Measurements from ENCODE around the gene CACNA2D3.
A peak's percentile ranks its signal among the peaks of the same experiment; 100 is the strongest.

The CACNA2D3 gene

GRCh38 chr3:54647721-54648120, 525.4 kb downstream of the CACNA2D3 start:
- no peak for DNase-seq

DNA sequence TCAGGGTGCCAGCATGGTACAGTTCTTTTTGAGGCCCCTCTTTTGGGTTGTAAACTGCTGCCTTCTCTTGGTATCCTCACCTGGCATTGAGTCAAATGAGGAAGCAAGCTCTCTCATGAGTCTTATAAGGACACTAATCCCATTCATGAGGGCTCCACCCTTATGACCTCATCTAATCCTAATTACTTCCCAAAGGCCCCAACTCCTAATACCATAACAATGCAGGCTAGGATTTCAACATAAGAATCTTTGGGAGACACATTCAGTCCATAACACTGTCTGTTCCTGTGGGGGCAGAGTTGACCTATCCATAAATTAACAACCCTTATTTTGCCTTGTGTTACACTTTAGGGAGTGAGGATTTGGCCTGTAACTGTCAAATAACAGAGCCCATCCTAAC, 527.2 kb downstream of the CACNA2D3 start:
- no peak for DNase-seq

DNA sequence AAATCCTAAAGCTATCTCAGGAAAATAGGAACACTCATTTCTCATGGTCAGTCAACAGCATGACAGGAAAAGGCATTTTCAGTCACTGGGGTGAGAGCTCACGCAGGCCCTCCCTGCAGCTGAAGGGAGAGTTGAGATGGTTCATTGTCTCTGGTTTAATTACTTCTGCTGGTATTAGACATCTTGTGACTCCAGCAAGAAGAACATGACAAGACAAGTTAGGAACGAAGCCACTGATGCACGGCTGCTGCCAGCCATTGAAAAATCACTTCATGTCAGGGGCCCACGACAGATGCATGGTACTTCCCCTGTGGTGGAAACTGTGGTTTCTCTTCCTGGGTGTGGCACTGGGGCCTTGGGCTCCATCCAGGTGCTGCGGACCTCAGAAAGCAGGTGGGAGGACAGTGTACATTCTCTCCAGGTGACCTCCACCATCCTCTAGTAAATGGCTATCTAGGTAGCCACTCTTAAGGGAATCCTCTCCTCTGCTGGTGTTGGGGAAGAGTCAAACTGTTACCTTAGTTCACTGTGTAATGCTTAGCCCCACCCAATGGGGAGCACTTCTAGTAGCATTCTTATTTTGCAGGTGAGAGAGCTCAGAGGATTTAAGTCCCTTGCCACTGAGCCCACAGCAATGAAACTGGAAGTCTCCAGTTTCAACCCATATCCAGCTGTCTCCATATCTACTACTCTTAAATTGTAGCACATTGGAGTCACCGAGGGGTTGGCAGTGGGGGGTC, 531.3 kb downstream of the CACNA2D3 start:
- DNase-seq = no peak

DNA sequence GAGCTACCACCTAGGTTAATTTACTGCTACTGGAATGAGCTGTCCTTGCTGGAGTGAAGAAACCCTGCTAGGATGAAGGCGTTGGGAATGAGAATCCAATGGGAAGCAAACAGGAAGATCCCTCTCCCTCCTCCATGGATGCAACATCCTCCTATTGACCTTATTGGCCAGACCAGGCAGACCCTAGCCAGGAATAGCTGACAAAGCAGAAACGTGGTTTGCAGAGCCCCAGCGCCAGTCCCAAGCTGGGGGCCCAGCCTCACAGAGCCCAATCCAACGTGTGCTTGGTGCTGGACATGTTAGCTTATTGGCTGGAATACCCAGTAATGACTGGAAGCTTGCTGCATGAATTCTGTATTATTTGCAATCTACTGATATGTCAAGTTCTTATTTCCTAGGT, 532.4 kb downstream of the CACNA2D3 start:
- no peak for DNase-seq

DNA sequence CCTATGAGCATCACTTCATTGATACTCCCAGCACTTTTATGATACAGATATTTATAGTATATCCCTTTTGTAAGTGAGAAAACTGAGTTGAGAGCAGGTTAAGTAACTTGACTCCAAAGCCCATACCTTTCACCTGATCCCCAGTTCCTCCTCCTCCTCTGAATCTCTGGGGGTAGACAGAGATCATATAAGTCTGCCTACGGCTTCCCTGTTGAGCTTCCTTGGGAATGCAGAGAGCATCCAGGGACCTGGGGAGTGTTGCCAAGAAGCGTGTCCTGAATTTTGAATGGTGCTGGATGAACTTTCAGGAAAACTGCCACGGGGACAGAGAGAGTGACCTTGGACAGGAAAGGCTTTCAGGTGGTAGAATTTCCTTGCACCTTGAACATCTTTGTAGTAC, 537.0 kb downstream of the CACNA2D3 start:
- DNase-seq = no peak

DNA sequence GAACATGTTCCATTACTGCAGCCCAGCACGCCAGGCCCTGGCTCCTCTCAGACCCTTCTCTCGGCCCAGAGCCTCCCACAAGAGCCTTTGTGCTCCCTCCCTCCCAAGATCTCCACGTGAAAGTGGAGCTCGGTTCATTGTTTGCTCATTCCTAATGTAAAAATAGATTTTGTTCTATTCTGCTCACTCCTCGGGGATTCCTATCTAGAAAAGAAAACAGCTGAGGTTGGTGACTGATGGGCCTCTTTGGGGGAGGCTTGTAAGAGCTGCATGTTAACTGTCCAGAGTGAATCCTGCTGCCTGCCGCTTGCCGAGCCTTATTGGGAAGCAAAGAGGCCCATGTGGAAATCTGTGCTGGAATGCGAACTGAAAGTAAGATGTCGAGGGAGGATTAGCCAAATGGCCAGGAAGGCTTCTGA, 538.4 kb downstream of the CACNA2D3 start:
- DNase-seq = no peak

- no peak for DNase-seq
These were observed 538.8 kb downstream of the CACNA2D3 start for GRCh38 chr3:54661151-54661550.

- DNase-seq = no peak
These were observed 541.2 kb downstream of the CACNA2D3 start for GRCh38 chr3:54663501-54664011.

GRCh38 chr3:54665016-54665600, 542.8 kb downstream of the CACNA2D3 start:
- no peak for DNase-seq

- peak; percentile 64 for DNase-seq
These were observed 545.9 kb downstream of the CACNA2D3 start for GRCh38 chr3:54668236-54668635.

DNA sequence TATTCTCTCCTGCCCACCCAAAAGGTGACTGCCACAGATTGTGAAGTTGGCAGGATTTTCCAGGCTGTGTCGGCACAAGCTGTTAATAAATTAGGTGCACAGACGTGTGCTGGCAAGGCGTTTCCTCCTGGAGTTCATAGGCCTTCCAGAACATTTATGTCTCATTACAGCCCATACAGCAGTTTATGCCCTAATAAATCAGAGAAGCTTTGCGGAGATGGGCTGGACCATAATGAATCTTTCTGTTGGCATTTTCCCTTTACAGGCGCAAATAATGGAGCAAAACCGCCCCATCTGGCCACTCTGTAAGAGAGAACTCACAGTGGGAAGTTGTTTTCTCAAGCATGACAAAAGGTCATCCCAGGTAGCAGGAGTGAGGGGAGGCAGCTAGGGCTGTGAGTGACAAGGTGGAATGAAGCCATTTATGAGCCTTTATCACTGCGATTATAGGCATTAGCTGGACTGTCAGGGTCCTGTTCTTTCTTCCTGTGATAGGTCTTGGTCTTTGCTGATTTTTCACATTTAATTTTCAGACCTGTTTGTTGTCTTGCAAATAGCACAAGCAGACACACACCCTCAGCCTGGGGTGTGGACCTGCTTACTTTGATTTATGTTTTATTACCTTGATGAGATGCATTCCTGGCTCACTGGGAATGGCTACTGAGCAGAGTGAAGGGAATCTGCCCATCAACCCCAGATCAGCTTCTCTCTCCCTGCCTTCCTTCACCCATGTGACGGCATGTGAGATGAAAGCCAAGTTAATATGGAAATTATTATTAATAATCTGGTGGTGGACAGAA, 548.0 kb downstream of the CACNA2D3 start:
- no peak for DNase-seq

GRCh38 chr3:54671511-54671910, 549.2 kb downstream of the CACNA2D3 start:
- no peak for DNase-seq

DNA sequence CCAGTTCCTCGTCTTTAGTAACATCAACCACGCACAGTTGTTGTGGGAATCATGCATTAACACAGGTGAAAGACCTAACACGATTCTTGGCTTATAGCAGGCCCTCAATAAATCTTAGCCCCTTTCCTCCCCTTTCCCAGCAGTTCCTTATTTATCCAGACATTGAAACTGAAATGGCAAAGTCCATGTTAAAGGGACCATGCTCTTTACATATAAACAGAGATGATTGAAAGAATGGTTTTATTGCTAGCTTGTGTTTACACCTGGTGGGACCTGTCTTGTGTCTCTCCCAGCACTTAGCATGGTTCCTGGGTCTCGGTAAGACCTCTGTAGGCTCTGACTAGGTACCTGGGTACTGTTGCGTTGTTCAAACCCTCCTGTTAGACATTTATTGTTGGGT, 553.7 kb downstream of the CACNA2D3 start:
- no peak for DNase-seq

- DNase-seq = no peak
These were observed 559.4 kb downstream of the CACNA2D3 start for GRCh38 chr3:54681706-54682105.

DNA sequence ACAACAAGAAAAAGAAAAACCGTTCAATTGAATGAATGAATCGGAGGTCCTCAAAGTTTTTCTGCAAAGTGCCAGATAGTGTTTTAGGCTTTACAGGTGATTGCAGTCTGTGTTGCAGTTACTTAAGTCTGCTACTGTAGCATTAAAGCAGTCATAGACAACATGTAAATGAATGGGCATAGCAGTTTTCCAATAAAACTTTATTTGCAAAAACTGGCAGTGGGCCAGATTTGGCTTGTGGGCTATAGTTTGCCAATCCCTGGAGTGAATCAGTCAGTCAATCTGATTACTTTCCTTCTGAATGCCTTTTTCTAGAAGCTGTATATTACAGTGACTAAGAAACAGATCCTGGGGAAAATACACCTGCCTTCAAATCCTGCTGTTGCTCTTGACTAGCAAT, 562.9 kb downstream of the CACNA2D3 start:
- DNase-seq = no peak

DNA sequence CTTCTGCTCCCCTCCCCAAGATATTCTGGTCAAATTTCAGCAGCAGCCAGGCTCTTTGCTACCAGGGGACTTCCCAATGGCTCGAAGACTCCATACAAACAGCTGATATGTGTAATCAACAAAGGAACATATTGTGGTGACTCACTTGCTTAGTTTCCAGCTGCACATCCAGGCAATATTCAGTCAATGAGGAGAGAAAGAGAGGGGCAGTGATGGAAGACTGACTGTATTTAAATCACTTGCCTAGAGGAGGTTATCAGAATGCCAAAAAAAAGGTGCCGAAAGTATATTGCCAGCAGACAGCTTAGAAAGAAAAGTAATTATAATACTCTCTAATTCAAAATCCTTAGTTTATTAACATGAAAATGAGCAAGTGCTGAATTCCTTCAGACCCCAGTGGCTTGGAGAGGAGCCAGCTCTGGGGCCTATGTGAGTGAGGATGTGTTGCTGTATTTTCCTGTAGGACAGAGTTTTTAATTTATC, 569.0 kb downstream of the CACNA2D3 start:
- no peak for DNase-seq

DNA sequence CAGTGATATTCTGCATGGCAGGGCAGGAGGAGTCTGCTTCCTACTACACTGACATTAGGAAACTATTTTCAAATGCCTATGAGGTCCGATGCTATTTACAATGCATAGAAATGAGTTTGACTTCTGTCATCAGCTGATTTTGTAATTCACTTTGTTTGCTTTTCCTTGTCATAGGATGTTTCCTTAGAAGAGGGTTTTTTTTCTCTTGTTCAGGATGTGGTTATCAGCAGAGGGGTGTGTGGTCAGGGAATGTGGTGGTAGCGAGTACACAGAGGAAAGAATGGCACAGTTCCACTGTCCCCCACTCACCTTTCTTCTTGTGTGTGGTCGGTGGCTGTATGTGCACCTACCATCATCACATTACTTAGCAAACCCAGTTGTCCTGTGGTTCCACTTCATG, 574.0 kb downstream of the CACNA2D3 start:
- no peak for DNase-seq

DNA sequence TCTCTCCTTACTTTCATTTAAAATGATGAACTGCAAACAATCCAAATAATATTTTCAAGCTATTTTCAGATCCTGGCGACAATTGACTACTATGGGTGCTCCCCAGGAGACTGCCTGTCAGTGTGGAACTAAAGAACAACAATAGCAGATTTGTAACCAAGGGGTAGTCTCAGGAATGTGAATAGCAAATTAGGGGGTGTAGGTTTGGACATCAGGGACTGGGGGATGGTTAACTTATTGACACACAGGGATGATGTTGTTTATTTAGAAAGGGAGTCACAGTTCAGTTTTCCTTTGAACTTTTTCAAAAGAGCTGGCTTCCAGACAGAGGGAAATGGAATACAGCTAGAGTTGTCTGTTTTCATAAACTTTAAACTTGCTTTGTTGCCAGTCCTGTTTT, 575.7 kb downstream of the CACNA2D3 start:
- no peak for DNase-seq

GRCh38 chr3:54703923-54704322, 581.6 kb downstream of the CACNA2D3 start:
- no peak for DNase-seq

- DNase-seq = no peak
These were observed 583.4 kb downstream of the CACNA2D3 start for GRCh38 chr3:54705730-54706129.

- DNase-seq = no peak
These were observed 584.4 kb downstream of the CACNA2D3 start for GRCh38 chr3:54706738-54707137.

DNA sequence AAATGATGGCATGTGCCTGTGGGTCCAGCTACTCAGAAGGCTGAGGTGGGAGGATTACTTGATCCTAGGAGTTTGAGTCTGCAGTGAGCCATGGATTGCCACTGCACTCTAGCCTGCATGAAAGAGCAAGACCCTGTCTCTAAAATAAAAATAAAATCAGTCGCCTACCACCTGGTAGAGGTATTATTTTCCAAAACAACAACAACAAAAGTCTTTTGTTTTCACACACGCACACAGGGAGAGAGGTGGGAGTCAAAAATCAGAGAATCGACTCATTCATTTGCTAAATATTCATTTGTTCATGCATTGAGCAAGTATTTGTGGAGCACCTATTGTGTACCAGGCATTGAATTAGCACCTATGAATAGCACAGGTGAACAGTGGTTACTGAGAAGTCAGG, 587.4 kb downstream of the CACNA2D3 start:
- no peak for DNase-seq

GRCh38 chr3:54710954-54711353, 588.6 kb downstream of the CACNA2D3 start:
- no peak for DNase-seq

DNA sequence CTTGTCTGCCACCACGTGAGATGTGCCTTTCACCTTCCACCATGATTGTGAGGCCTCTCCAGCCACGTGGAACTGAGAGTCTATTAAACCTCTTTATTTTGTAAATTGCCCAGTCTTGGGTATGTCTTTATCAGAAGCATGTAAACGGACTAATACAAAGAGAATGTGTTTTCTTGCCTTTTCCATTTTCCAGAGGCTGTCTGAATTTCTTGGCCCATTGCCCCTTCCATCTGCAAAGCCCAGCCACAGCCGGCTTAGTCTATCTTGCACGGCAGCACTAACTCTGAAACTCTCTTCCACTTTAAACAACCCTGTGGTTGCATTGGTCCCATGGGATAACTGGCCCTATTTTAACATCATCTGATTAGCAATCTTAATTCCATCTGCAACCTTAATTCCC, 590.2 kb downstream of the CACNA2D3 start:
- DNase-seq = no peak
